Choroid plexus epithelial cell (primary cell): Measurements from ENCODE around the gene MESD.
A peak's percentile ranks its signal among the peaks of the same experiment; 100 is the strongest.

Source experiments
- DNase-seq: peaks from one replicate; pipeline ENCODE4 v3.0.0-alpha.2; 2010; ENCODE audit warnings: low read depth
- H3K4me3 ChIP-seq: 2 replicates; pipeline ENCODE4 v1.5.1; 2011; ENCODE audit warnings: low read depth, mild to moderate bottlenecking, control low read depth, low read length, moderate library complexity
- CTCF ChIP-seq: conservative IDR thresholded peaks from 2 replicates; pipeline ENCODE4 v1.5.1; 2011; ENCODE audit warnings: low read depth, mild to moderate bottlenecking, control low read depth, inconsistent platforms, low read length, moderate library complexity

MESD gene

GRCh38 chr15:80982839-80983238 is 6.8 kb downstream of the MESD start:
- no peak for DNase-seq
- H3K4me3 ChIP-seq = no peak overlapping the region
- no peak for TF ChIP-seq CTCF

- TF ChIP-seq CTCF = no peak
- no peak overlapping the region for H3K4me3 ChIP-seq
- DNase-seq = no peak
These were observed 7.4 kb downstream of the MESD start for GRCh38 chr15:80982205-80982604.

DNA sequence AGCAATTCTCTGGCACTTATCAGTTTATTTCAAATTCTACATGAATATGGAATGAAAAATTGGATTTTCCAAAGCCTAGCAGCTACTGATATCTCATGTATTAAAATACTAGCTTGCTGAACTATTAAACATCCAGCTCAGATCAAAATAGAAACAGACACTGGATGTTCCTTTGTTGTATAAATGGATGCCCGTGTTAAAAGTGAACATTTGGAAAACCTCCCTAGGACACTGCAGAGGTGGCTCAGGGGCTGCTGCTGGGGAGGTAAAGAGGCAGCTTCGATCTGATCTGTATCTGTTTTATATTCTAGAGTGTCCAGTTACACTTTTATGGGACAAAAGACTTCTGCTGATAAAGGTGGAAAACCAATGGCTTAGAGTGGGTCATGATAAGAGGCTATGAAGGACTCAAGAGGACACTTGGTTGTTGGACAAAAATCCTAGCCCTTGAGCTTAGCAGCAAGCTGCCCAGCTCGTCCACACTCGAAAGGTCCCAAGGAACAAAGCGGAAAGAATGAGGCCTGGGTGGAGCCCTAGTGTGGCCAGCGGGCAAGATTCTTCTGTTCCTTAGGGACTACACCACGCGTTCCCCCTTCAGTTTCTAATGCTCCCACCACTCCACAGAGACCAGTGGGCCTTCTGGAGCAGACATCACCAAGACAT is 9.9 kb downstream of the MESD start:
- no peak for TF ChIP-seq CTCF
- no peak for DNase-seq

GRCh38 chr15:80978685-80979329 is 10.8 kb downstream of the MESD start:
- peak; percentile 67 for DNase-seq
- no peak for TF ChIP-seq CTCF
- H3K4me3 ChIP-seq = no peak overlapping the region

More for the DNA sequence above, 9.9 kb downstream of the MESD start:
- H3K4me3 ChIP-seq = no peak overlapping the region

DNA sequence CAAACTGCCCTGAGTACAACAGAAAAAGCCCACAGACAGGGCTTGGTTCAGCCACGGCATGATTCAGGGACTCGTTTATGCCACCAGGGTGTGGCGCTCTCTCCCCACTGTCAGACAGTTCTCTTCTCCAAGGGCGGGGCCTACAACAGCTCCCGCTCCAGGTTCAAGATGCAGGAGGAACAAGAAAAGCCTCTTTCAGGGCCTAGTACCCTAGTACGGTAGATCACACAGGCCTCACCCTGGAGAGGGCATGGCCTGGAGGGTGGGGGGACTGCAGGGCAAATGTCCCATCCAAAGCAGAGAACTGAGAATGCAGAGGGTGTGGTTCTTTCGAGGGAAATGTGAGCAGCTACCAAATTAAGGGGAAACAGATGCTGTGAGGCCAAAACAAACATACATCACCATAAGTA is 12.0 kb downstream of the MESD start:
- peak; percentile 81 for TF ChIP-seq CTCF
- peak; percentile 74 for DNase-seq
- no peak overlapping the region for H3K4me3 ChIP-seq

DNA sequence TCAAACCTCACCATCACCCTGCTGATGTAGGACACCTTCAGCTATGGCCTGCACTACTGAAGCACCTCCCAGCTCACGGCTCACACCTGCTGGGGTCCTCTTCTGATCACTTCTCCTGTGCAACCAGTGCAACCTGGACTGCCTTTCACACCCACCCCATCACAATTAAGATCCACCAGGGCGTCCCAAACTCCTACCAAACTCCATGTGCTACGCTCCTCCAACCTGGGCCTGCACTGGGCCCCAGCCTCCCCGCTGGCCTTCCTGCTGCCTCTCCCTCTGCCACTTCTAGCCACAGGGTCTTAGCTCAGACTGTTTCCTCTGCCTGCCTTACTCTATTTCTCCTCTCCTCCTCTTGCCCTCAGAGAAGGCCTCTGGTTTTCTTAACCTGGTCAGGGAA is 12.8 kb downstream of the MESD start:
- H3K4me3 ChIP-seq = no peak overlapping the region
- no peak for DNase-seq
- TF ChIP-seq CTCF = no peak

GRCh38 chr15:80974914-80975313 is 14.7 kb downstream of the MESD start:
- no peak overlapping the region for H3K4me3 ChIP-seq
- no peak for TF ChIP-seq CTCF
- no peak for DNase-seq
